Trophoblast cell (in vitro differentiated cells and primary cell): ENCODE results near the gene CIC.

ENCODE experiments used
- DNase-seq, 2 donors: peaks; one replicate each; pipeline ENCODE4 v3.0.0-alpha.2; 2016
- H2AFZ ChIP-seq: 2 replicates; pipeline ENCODE4 v1.6.1; 2013; ENCODE audit warnings: low read length, moderate library complexity, mild to moderate bottlenecking; ENCODE audit not compliant: insufficient read depth, poor library complexity
- H2AK5ac ChIP-seq: 2 replicates; pipeline ENCODE4 v1.6.1; 2013; ENCODE audit warnings: mild to moderate bottlenecking, low read length
- H2BK120ac ChIP-seq: 2 replicates; pipeline ENCODE4 v1.6.1; 2013; ENCODE audit warnings: low read length, mild to moderate bottlenecking, moderate library complexity; ENCODE audit not compliant: insufficient read depth, poor library complexity
- H2BK12ac ChIP-seq: 2 replicates; pipeline ENCODE4 v1.6.1; 2013; ENCODE audit warnings: mild to moderate bottlenecking, low read length, moderate library complexity
- H2BK5ac ChIP-seq: 2 replicates; pipeline ENCODE4 v1.6.1; 2013; ENCODE audit warnings: low read length, low read depth, moderate library complexity, mild to moderate bottlenecking; ENCODE audit not compliant: poor library complexity
- H3K14ac ChIP-seq: 2 replicates; pipeline ENCODE4 v1.6.1; 2013; ENCODE audit warnings: mild to moderate bottlenecking, low read length
- H3K18ac ChIP-seq: 2 replicates; pipeline ENCODE4 v1.6.1; 2013; ENCODE audit warnings: mild to moderate bottlenecking, low read length
- H3K23ac ChIP-seq: 2 replicates; pipeline ENCODE4 v1.6.1; 2013; ENCODE audit warnings: low read length
- H3K27ac ChIP-seq: 2 replicates; pipeline ENCODE4 v1.5.1; 2013; ENCODE audit warnings: low read depth, mild to moderate bottlenecking, inconsistent platforms, low read length, moderate library complexity
- H3K27me3 ChIP-seq: 2 replicates; pipeline ENCODE4 v1.6.1; 2013; ENCODE audit warnings: inconsistent platforms, mild to moderate bottlenecking, low read length, moderate library complexity; ENCODE audit not compliant: insufficient read depth
- H3K36me3 ChIP-seq, 2 experiments: 1 replicate in 1 of 2; 2 replicates in 1 of 2; pipeline ENCODE4 v1.6.1; 2013; ENCODE audit warnings: low read length in 2 of 2, mild to moderate bottlenecking in 2 of 2, moderate library complexity in 1 of 2; ENCODE audit not compliant: insufficient read depth in 2 of 2, control insufficient read depth in 1 of 2
- H3K4ac ChIP-seq: 2 replicates; pipeline ENCODE4 v1.6.1; 2013; ENCODE audit warnings: low read depth, mild to moderate bottlenecking, low read length, moderate library complexity
- H3K4me1 ChIP-seq, 2 experiments: 1 replicate in 1 of 2; 2 replicates in 1 of 2; pipeline ENCODE4 v1.6.1; 2013; ENCODE audit warnings: low read length in 2 of 2, mild to moderate bottlenecking in 2 of 2, moderate library complexity in 1 of 2; ENCODE audit not compliant: insufficient read depth in 2 of 2, control insufficient read depth in 1 of 2
- H3K4me2 ChIP-seq: 2 replicates; pipeline ENCODE4 v1.6.1; 2013; ENCODE audit warnings: inconsistent platforms, mild to moderate bottlenecking, low read length, moderate library complexity
- H3K4me3 ChIP-seq: 2 replicates; pipeline ENCODE4 v1.5.1; 2013; ENCODE audit warnings: mild to moderate bottlenecking, low read depth, low read length, inconsistent platforms
- H3K79me1 ChIP-seq: one replicate; pipeline ENCODE4 v1.6.1; 2013; ENCODE audit warnings: low read length
- H3K79me2 ChIP-seq: 2 replicates; pipeline ENCODE4 v1.6.1; 2013; ENCODE audit warnings: low read length, mild to moderate bottlenecking; ENCODE audit not compliant: control insufficient read depth, insufficient read depth, poor library complexity
- H3K9ac ChIP-seq: 2 replicates; pipeline ENCODE4 v1.6.1; 2013; ENCODE audit warnings: mild to moderate bottlenecking, low read length
- H3K9me3 ChIP-seq: 2 replicates; pipeline ENCODE4 v1.6.1; 2013; ENCODE audit warnings: low read depth, mild to moderate bottlenecking, control low read depth, inconsistent platforms, low read length; ENCODE audit not compliant: insufficient read depth
- H4K12ac ChIP-seq: 2 replicates; pipeline ENCODE4 v1.6.1; 2013; ENCODE audit warnings: low read depth, mild to moderate bottlenecking, low read length, moderate library complexity
- H4K8ac ChIP-seq: 2 replicates; pipeline ENCODE4 v1.6.1; 2013; ENCODE audit warnings: low read depth, mild to moderate bottlenecking, low read length, moderate library complexity
- H4K91ac ChIP-seq: one replicate; pipeline ENCODE4 v1.6.1; 2013; ENCODE audit warnings: low read depth, mild to moderate bottlenecking, low read length, moderate library complexity
- WGBS: extraction: QIAGEN DNeasy Blood & Tissue Kit; methylation state at CpG from one replicate; pipeline ENCODE4 v1.1.7; 2013; ENCODE audit warnings: missing lambda C conversion rate; ENCODE audit not compliant: insufficient read length, insufficient coverage; ENCODE audit errors: extremely low coverage; 5-methylcytosine and 5-hydroxymethylcytosine counted together

The CIC gene

GRCh38 chr19:42289556-42290041, 20.5 kb downstream of the CIC start:
- H2AK5ac ChIP-seq = no peak overlapping the region
- H3K9ac ChIP-seq = no peak overlapping the region
- no peak overlapping the region for H2BK120ac ChIP-seq
- no peak overlapping the region for H3K4me2 ChIP-seq
- H3K14ac ChIP-seq = no peak overlapping the region
- H3K36me3 ChIP-seq = peaks cover 83 to 84% of the 10 kb centered on the region in 2 experiments
- H3K27me3 ChIP-seq = no peaks in the 10 kb centered on the region
- peaks cover 16% of the 10 kb centered on the region in 2 experiments for H3K4me1 ChIP-seq
- peaks cover 3% of the 10 kb centered on the region for H3K9me3 ChIP-seq
- no peak overlapping the region for H2BK12ac ChIP-seq
- no peak overlapping the region for H2BK5ac ChIP-seq
- DNase-seq = no peak
- WGBS = no CpG with 5 or more reads among the region's 8 CpGs
- no peak overlapping the region for H4K8ac ChIP-seq
- H3K79me1 ChIP-seq = peaks cover 3% of the 10 kb centered on the region
- no peak overlapping the region for H2AFZ ChIP-seq
- no peak overlapping the region for H4K12ac ChIP-seq
- H3K23ac ChIP-seq = no peak overlapping the region
- H3K4ac ChIP-seq = no peak overlapping the region
- no peak overlapping the region for H3K18ac ChIP-seq
- H3K27ac ChIP-seq = no peak overlapping the region
- H3K4me3 ChIP-seq = no peak overlapping the region
- H4K91ac ChIP-seq = no peak overlapping the region
- peaks cover 9% of the 10 kb centered on the region for H3K79me2 ChIP-seq

GRCh38 chr19:42290136-42290522, 21.1 kb downstream of the CIC start:
- no CpG with 5 or more reads among the region's 13 CpGs for WGBS
- H2BK12ac ChIP-seq = no peak overlapping the region
- H3K27ac ChIP-seq = no peak overlapping the region
- peaks cover 87% of the 10 kb centered on the region in 2 experiments for H3K36me3 ChIP-seq
- no peak overlapping the region for H3K14ac ChIP-seq
- H2BK5ac ChIP-seq = no peak overlapping the region
- H3K4me2 ChIP-seq = no peak overlapping the region
- H3K18ac ChIP-seq = no peak overlapping the region
- H3K4me3 ChIP-seq = no peak overlapping the region
- H2AK5ac ChIP-seq = no peak overlapping the region
- no peak overlapping the region for H4K12ac ChIP-seq
- peaks cover 12% of the 10 kb centered on the region in 2 experiments for H3K4me1 ChIP-seq
- no peak overlapping the region for H3K23ac ChIP-seq
- H2BK120ac ChIP-seq = no peak overlapping the region
- no peak overlapping the region for H4K91ac ChIP-seq
- H3K9me3 ChIP-seq = peaks cover 3% of the 10 kb centered on the region
- no peak overlapping the region for H2AFZ ChIP-seq
- peaks cover 4% of the 10 kb centered on the region for H3K79me2 ChIP-seq
- H3K27me3 ChIP-seq = no peaks in the 10 kb centered on the region
- DNase-seq = no peak
- no peaks in the 10 kb centered on the region for H3K79me1 ChIP-seq
- no peak overlapping the region for H3K9ac ChIP-seq
- no peak overlapping the region for H3K4ac ChIP-seq
- no peak overlapping the region for H4K8ac ChIP-seq

- H3K27ac ChIP-seq = no peak overlapping the region
- H3K14ac ChIP-seq = no peak overlapping the region
- H2AFZ ChIP-seq = no peak overlapping the region
- WGBS = no CpG with 5 or more reads among the region's 31 CpGs
- no peak overlapping the region for H2BK120ac ChIP-seq
- H3K79me2 ChIP-seq = peaks cover 2% of the 10 kb centered on the region
- no peak overlapping the region for H3K4ac ChIP-seq
- peaks cover 3% of the 10 kb centered on the region for H3K9me3 ChIP-seq
- no peak overlapping the region for H3K23ac ChIP-seq
- no peak overlapping the region for H2BK5ac ChIP-seq
- H2BK12ac ChIP-seq = no peak overlapping the region
- no peak overlapping the region for H3K4me2 ChIP-seq
- H4K8ac ChIP-seq = no peak overlapping the region
- no peak overlapping the region for H4K12ac ChIP-seq
- H3K36me3 ChIP-seq = peaks cover 88 to 93% of the 10 kb centered on the region in 2 experiments
- DNase-seq = peak in 1 of 2 donors; percentile 34
- H2AK5ac ChIP-seq = no peak overlapping the region
- no peak overlapping the region for H3K4me3 ChIP-seq
- H3K4me1 ChIP-seq = peaks cover 5% of the 10 kb centered on the region in 2 experiments
- no peak overlapping the region for H4K91ac ChIP-seq
- H3K18ac ChIP-seq = no peak overlapping the region
- H3K27me3 ChIP-seq = no peaks in the 10 kb centered on the region
- H3K79me1 ChIP-seq = no peaks in the 10 kb centered on the region
- H3K9ac ChIP-seq = no peak overlapping the region
Observed at GRCh38 chr19:42290523-42291434, 21.7 kb downstream of the CIC start.

GRCh38 chr19:42291435-42291810, 22.4 kb downstream of the CIC start:
- Histone ChIP-seq H3K4me3 (no peak overlapping the region), H3K36me3 (peaks cover 84 to 91% of the 10 kb centered on the region in 2 experiments), H3K79me1 (no peaks in the 10 kb centered on the region), H3K79me2 (no peaks in the 10 kb centered on the region), H3K27ac (no peak overlapping the region), H3K9me3 (peaks cover 3% of the 10 kb centered on the region), H3K9ac (no peak overlapping the region), H3K23ac (no peak overlapping the region), H4K91ac (no peak overlapping the region), H2BK5ac (no peak overlapping the region), H2AFZ (no peak overlapping the region), H3K4ac (no peak overlapping the region), H3K27me3 (no peaks in the 10 kb centered on the region), H3K14ac (no peak overlapping the region), H3K4me1 (no peaks in the 10 kb centered on the region), H2BK12ac (no peak overlapping the region), H2BK120ac (no peak overlapping the region), H2AK5ac (no peak overlapping the region), H3K18ac (no peak overlapping the region), H4K8ac (no peak overlapping the region), H3K4me2 (no peak overlapping the region), H4K12ac (no peak overlapping the region)
- WGBS = no CpG with 5 or more reads among the region's 9 CpGs
- peak; percentile 34 to 35 for DNase-seq
